Measurements from ENCODE around the gene ABLIM1. TPM values are rescaled to one million over a fixed set of nuclear protein-coding genes. Genes with fewer than 3 reads are reported as not detected.

Gene ABLIM1
- total RNA-seq, 1 experiment from 2014 or later = 62.1 TPM

DNA sequence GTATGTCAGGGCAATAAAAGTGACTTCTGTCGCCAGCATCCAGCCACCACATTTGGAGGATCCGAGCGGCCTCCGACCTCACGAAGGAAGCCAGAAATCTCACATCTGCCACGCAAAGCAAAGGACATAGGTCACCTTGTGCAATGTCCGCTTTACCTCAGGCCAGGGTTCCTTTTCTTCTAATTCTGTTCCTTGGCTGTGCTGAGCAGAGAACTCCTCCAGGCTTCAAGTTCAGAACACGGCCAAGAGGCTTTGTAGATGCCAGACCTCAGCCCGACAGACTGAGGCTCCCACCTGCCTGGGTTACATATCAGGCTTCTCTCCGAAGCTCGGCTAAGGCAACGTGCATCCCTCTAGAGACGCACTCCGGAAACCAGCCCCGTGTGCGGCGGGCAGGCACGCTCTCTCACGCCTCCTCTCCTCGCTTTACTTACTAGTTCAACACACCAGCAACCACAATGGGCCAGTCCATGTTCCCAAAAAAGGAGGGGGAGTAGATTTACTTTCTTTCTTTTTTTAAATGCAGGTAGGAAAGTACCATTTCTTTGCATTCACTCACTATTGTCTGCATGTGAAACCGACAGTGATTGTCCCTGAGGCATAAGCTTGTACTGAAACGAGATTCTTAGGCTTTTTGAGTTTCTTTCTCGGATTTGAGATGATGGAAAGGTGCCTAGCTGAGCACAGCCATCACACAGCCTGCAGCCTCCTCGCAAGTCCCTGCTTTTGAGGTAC lies 131.4 kb downstream of the ABLIM1 start (continued):
- TF ChIP-seq, protein P1, sequence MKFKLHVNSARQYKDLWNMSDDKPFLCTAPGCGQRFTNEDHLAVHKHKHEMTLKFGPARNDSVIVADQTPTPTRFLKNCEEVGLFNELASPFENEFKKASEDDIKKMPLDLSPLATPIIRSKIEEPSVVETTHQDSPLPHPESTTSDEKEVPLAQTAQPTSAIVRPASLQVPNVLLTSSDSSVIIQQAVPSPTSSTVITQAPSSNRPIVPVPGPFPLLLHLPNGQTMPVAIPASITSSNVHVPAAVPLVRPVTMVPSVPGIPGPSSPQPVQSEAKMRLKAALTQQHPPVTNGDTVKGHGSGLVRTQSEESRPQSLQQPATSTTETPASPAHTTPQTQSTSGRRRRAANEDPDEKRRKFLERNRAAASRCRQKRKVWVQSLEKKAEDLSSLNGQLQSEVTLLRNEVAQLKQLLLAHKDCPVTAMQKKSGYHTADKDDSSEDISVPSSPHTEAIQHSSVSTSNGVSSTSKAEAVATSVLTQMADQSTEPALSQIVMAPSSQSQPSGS (CRISPR knock-in tag; IDR thresholded peaks at IDR 0.05; ENCODE audit: borderline replicate concordance, low read depth) = no peak
- TF ChIP-seq FOXK1 (CRISPR knock-in tag; IDR thresholded peaks at IDR 0.05) (peak; percentile 70; the same call in 1 of the 2 replicates), KAT7 (CRISPR knock-in tag; IDR thresholded peaks at IDR 0.05; ENCODE audit: borderline replicate concordance) (no peak), JAZF1 (CRISPR knock-in tag; IDR thresholded peaks at IDR 0.05) (no peak), TEAD1 (CRISPR knock-in tag; IDR thresholded peaks at IDR 0.05) (peak; percentile 73; the same call in 1 of the 2 replicates), FOXP1 (CRISPR knock-in tag; IDR thresholded peaks at IDR 0.05; ENCODE audit: borderline replicate concordance) (no peak), ZNF416 (CRISPR knock-in tag; IDR thresholded peaks at IDR 0.05) (no peak), TEAD4 (CRISPR knock-in tag; IDR thresholded peaks at IDR 0.05) (no peak), CREM (CRISPR knock-in tag; IDR thresholded peaks at IDR 0.05) (no peak), OVOL2 (CRISPR knock-in tag; IDR thresholded peaks at IDR 0.05; ENCODE audit: borderline replicate concordance) (no peak), CREB1 (CRISPR knock-in tag; IDR thresholded peaks at IDR 0.05) (no peak), NR2C2 (CRISPR knock-in tag; IDR thresholded peaks at IDR 0.05) (no peak), MXD4 (CRISPR knock-in tag; IDR thresholded peaks at IDR 0.05; ENCODE audit: borderline replicate concordance) (no peak), ZNF317 (CRISPR knock-in tag; IDR thresholded peaks at IDR 0.05; ENCODE audit: borderline replicate concordance, low read depth) (no peak), ZNF138 (CRISPR knock-in tag; conservative IDR thresholded peaks at IDR 0.05) (0 out of 2 replicates have a peak, but pooled peaks have one; percentile 59), ZNF423 (CRISPR knock-in tag; IDR thresholded peaks at IDR 0.05) (no peak), NFYB (CRISPR knock-in tag; conservative IDR thresholded peaks at IDR 0.05; ENCODE audit: low read depth) (no peak), ETV6 (CRISPR knock-in tag; IDR thresholded peaks at IDR 0.05) (no peak), ESRRA (CRISPR knock-in tag; IDR thresholded peaks at IDR 0.05; ENCODE audit: borderline replicate concordance) (no peak), SMAD3 (CRISPR knock-in tag; IDR thresholded peaks at IDR 0.05; ENCODE audit: borderline replicate concordance) (peak; percentile 81; the same call in 1 of the 2 replicates), ZNF396 (CRISPR knock-in tag; IDR thresholded peaks at IDR 0.05; ENCODE audit: borderline replicate concordance) (no peak)
- TF ChIP-seq, protein P2, sequence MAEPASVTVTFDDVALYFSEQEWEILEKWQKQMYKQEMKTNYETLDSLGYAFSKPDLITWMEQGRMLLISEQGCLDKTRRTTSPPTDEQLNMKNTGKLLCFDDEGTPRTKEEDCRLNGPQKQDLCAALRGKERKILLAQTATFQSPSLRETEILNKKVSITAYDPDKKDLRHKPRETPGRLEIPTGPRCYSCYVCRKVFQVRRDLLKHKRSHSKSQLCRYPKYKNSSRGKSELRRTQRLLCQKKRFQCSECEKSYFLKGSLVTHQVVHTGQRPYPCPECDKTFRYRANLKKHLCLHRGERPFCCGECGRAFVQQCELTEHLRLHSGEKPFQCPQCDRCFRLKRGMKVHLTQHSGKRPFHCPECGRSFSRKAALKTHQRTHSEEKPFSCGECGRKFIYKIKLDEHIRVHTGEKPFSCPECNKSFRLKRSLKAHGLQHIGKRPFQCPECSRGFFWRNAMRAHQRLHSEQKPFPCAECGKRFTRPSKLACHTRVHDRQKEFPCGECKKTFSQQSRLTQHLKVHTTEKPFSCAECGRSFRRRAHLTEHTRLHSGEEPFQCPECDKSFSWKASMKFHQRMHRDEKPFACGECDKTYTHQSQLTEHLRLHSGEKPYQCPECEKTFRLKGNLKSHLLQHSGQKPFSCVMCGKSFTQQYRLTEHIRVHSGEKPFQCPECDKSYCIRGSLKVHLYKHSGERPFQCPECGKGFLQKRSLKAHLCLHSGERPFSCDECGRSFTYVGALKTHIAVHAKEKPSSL (CRISPR knock-in tag; conservative IDR thresholded peaks at IDR 0.05) = no peak
- TF ChIP-seq, protein P3, sequence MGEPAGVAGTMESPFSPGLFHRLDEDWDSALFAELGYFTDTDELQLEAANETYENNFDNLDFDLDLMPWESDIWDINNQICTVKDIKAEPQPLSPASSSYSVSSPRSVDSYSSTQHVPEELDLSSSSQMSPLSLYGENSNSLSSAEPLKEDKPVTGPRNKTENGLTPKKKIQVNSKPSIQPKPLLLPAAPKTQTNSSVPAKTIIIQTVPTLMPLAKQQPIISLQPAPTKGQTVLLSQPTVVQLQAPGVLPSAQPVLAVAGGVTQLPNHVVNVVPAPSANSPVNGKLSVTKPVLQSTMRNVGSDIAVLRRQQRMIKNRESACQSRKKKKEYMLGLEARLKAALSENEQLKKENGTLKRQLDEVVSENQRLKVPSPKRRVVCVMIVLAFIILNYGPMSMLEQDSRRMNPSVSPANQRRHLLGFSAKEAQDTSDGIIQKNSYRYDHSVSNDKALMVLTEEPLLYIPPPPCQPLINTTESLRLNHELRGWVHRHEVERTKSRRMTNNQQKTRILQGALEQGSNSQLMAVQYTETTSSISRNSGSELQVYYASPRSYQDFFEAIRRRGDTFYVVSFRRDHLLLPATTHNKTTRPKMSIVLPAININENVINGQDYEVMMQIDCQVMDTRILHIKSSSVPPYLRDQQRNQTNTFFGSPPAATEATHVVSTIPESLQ (CRISPR knock-in tag; IDR thresholded peaks at IDR 0.05) = no peak
- TF ChIP-seq, protein P4, sequence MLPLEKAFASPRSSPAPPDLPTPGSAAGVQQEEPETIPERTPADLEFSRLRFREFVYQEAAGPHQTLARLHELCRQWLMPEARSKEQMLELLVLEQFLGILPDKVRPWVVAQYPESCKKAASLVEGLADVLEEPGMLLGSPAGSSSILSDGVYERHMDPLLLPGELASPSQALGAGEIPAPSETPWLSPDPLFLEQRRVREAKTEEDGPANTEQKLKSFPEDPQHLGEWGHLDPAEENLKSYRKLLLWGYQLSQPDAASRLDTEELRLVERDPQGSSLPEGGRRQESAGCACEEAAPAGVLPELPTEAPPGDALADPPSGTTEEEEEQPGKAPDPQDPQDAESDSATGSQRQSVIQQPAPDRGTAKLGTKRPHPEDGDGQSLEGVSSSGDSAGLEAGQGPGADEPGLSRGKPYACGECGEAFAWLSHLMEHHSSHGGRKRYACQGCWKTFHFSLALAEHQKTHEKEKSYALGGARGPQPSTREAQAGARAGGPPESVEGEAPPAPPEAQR (CRISPR knock-in tag; IDR thresholded peaks at IDR 0.05) = no peak
- TF ChIP-seq, protein P5, sequence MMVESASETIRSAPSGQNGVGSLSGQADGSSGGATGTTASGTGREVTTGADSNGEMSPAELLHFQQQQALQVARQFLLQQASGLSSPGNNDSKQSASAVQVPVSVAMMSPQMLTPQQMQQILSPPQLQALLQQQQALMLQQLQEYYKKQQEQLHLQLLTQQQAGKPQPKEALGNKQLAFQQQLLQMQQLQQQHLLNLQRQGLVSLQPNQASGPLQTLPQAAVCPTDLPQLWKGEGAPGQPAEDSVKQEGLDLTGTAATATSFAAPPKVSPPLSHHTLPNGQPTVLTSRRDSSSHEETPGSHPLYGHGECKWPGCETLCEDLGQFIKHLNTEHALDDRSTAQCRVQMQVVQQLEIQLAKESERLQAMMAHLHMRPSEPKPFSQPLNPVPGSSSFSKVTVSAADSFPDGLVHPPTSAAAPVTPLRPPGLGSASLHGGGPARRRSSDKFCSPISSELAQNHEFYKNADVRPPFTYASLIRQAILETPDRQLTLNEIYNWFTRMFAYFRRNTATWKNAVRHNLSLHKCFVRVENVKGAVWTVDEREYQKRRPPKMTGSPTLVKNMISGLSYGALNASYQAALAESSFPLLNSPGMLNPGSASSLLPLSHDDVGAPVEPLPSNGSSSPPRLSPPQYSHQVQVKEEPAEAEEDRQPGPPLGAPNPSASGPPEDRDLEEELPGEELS (CRISPR knock-in tag; IDR thresholded peaks at IDR 0.05) = peak; percentile 60; the same call in 1 of the 2 replicates
- TF ChIP-seq, protein P6, sequence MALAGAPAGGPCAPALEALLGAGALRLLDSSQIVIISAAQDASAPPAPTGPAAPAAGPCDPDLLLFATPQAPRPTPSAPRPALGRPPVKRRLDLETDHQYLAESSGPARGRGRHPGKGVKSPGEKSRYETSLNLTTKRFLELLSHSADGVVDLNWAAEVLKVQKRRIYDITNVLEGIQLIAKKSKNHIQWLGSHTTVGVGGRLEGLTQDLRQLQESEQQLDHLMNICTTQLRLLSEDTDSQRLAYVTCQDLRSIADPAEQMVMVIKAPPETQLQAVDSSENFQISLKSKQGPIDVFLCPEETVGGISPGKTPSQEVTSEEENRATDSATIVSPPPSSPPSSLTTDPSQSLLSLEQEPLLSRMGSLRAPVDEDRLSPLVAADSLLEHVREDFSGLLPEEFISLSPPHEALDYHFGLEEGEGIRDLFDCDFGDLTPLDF (CRISPR knock-in tag; IDR thresholded peaks at IDR 0.05) = no peak
- TF ChIP-seq, protein P7, sequence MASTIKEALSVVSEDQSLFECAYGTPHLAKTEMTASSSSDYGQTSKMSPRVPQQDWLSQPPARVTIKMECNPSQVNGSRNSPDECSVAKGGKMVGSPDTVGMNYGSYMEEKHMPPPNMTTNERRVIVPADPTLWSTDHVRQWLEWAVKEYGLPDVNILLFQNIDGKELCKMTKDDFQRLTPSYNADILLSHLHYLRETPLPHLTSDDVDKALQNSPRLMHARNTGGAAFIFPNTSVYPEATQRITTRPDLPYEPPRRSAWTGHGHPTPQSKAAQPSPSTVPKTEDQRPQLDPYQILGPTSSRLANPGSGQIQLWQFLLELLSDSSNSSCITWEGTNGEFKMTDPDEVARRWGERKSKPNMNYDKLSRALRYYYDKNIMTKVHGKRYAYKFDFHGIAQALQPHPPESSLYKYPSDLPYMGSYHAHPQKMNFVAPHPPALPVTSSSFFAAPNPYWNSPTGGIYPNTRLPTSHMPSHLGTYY (CRISPR knock-in tag; IDR thresholded peaks at IDR 0.05) = no peak
